Endothelial cell (in vitro differentiated cells): ENCODE measurements around the gene STK11. TPM values are rescaled to one million over a fixed set of nuclear protein-coding genes. Genes with fewer than 3 reads are reported as not detected.

Experiments used
- DNase-seq: peaks from one replicate; pipeline ENCODE4 v3.0.0; 2021; ENCODE audit warnings: low spot score
- H3K27ac Mint-ChIP-seq: one replicate; pipeline ENCODE4 v1.8.0; 2021; ENCODE audit warnings: mixed read lengths, inconsistent platforms; ENCODE audit not compliant: unreplicated experiment
- H3K27me3 Mint-ChIP-seq: one replicate; pipeline ENCODE4 v1.8.0; 2021; ENCODE audit warnings: mild to moderate bottlenecking, moderate library complexity, mixed read lengths, inconsistent platforms; ENCODE audit not compliant: unreplicated experiment
- H3K36me3 Mint-ChIP-seq: one replicate; pipeline ENCODE4 v1.8.0; 2021; ENCODE audit warnings: mild to moderate bottlenecking, low read depth, mixed read lengths, inconsistent platforms; ENCODE audit not compliant: unreplicated experiment
- H3K4me1 Mint-ChIP-seq: one replicate; pipeline ENCODE4 v1.8.0; 2021; ENCODE audit warnings: mild to moderate bottlenecking, mixed read lengths, inconsistent platforms; ENCODE audit not compliant: unreplicated experiment
- H3K4me3 Mint-ChIP-seq: one replicate; pipeline ENCODE4 v1.8.0; 2021; ENCODE audit warnings: mild to moderate bottlenecking, mixed read lengths, inconsistent platforms; ENCODE audit not compliant: unreplicated experiment
- H3K9me3 Mint-ChIP-seq: one replicate; pipeline ENCODE4 v1.8.0; 2021; ENCODE audit warnings: mixed read lengths, inconsistent platforms; ENCODE audit not compliant: unreplicated experiment
- CTCF ChIP-seq: fragments of 200-600 bp; sonication (generic); IDR thresholded peaks from one replicate; pipeline ENCODE4 v1.5.0; 2021; ENCODE audit warnings: antibody characterized with exemption; ENCODE audit not compliant: unreplicated experiment
- total RNA-seq: library from RNA; stranded (reverse); fragmentation: NEBNext Ultra II Directional; extraction: Animal tissue kit (Norgen Biotek cat#: 25700); gene quantifications from one replicate; pipeline ENCODE4 v1.2.1, GENCODE V29; 2021; ENCODE audit not compliant: unreplicated experiment

STK11 gene
- total RNA-seq, 1 donor from 2014 or later = 63.9 TPM

- no peaks in the 10 kb centered on the region for H3K4me1 Mint-ChIP-seq
- DNase-seq = peak; percentile 69
- H3K27ac Mint-ChIP-seq = no peak overlapping the region
- no peaks in the 10 kb centered on the region for H3K9me3 Mint-ChIP-seq
- H3K36me3 Mint-ChIP-seq = no peaks in the 10 kb centered on the region
- no peak overlapping the region for H3K4me3 Mint-ChIP-seq
- peaks cover 4% of the 10 kb centered on the region for H3K27me3 Mint-ChIP-seq
- peak; percentile 47 for TF ChIP-seq CTCF
These were observed 15.7 kb downstream of the STK11 start for GRCh38 chr19:1220976-1221903.

GRCh38 chr19:1221904-1222255 is 16.3 kb downstream of the STK11 start:
- H3K27me3 Mint-ChIP-seq = peaks cover 3% of the 10 kb centered on the region
- no peak overlapping the region for H3K27ac Mint-ChIP-seq
- no peaks in the 10 kb centered on the region for H3K4me1 Mint-ChIP-seq
- no peaks in the 10 kb centered on the region for H3K36me3 Mint-ChIP-seq
- no peaks in the 10 kb centered on the region for H3K9me3 Mint-ChIP-seq
- DNase-seq = no peak
- H3K4me3 Mint-ChIP-seq = no peak overlapping the region
- no peak for TF ChIP-seq CTCF

- no peak for DNase-seq
- H3K9me3 Mint-ChIP-seq = no peaks in the 10 kb centered on the region
- no peak overlapping the region for H3K27ac Mint-ChIP-seq
- peaks cover 3% of the 10 kb centered on the region for H3K27me3 Mint-ChIP-seq
- H3K4me1 Mint-ChIP-seq = no peaks in the 10 kb centered on the region
- no peaks in the 10 kb centered on the region for H3K36me3 Mint-ChIP-seq
- H3K4me3 Mint-ChIP-seq = no peak overlapping the region
- TF ChIP-seq CTCF = no peak
These were observed 16.8 kb downstream of the STK11 start for GRCh38 chr19:1222394-1222793.

- Mint-ChIP-seq H3K27ac (no peak overlapping the region), H3K4me3 (no peak overlapping the region), H3K4me1 (no peaks in the 10 kb centered on the region), H3K27me3 (no peaks in the 10 kb centered on the region), H3K36me3 (peaks cover 3% of the 10 kb centered on the region), H3K9me3 (no peaks in the 10 kb centered on the region)
- peak; percentile 38 for TF ChIP-seq CTCF
- no peak for DNase-seq
These were observed 17.7 kb downstream of the STK11 start for GRCh38 chr19:1223018-1223855.
